GM12874 (cell line): ENCODE measurements around the gene SEMA6C.

ENCODE experiments used
- TF ChIP-seq, protein P1 (sequence below): IDR thresholded peaks from 2 replicates; pipeline ENCODE4 v1.5.1; 2011; ENCODE audit warnings: low read depth, mild to moderate bottlenecking, control low read depth, low read length, moderate library complexity; ENCODE audit not compliant: insufficient read depth

SEMA6C gene

GRCh38 chr1:151142411-151143056, 3.9 kb downstream of the SEMA6C start:
- TF ChIP-seq, protein P1, sequence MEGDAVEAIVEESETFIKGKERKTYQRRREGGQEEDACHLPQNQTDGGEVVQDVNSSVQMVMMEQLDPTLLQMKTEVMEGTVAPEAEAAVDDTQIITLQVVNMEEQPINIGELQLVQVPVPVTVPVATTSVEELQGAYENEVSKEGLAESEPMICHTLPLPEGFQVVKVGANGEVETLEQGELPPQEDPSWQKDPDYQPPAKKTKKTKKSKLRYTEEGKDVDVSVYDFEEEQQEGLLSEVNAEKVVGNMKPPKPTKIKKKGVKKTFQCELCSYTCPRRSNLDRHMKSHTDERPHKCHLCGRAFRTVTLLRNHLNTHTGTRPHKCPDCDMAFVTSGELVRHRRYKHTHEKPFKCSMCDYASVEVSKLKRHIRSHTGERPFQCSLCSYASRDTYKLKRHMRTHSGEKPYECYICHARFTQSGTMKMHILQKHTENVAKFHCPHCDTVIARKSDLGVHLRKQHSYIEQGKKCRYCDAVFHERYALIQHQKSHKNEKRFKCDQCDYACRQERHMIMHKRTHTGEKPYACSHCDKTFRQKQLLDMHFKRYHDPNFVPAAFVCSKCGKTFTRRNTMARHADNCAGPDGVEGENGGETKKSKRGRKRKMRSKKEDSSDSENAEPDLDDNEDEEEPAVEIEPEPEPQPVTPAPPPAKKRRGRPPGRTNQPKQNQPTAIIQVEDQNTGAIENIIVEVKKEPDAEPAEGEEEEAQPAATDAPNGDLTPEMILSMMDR, result no peak

DNA sequence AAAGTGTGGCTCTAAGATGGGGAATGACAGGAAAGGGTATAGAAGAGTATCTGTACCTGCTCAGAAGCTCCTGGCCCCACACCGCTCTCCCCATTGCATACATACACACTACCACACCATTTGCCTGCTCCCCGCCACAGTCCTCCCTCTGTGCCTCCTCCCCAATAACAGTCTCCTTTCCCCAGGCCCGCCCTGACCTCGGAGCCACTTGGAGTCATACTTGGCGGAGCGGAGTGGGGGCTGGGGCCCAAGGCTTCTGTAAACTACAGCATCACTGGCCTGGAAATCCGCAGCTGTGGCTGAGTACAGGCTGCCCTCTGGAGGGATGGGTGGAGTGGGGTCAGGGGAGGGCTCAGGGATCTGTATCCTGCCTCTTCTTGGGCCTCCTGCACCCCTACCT, 8.6 kb downstream of the SEMA6C start:
- TF ChIP-seq, protein P1, result no peak

GRCh38 chr1:151135433-151136385, 10.7 kb downstream of the SEMA6C start:
- TF ChIP-seq, protein P1, result no peak

- TF ChIP-seq, protein P1, result no peak
Measured at GRCh38 chr1:151134991-151135390, 11.4 kb downstream of the SEMA6C start.

DNA sequence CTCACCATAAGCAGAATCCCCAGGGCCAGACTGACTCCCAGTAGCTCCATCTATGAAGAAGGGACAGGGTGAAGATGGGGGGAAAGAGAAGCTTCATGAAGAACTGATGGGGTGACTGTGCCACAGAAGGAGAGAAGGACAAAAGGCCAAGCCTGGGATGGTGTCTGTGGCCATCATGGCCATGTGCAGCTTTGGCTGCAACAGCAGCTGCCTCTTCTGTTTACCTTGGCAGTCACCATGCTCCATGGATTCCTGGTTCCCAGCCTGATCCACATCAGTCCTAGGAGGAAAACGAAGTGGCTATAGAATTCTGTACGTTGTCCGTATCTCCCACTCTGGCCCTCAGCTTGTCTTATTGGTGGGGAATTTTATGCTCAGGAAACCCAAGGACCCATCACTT, 12.0 kb downstream of the SEMA6C start:
- TF ChIP-seq, protein P1, result no peak

DNA sequence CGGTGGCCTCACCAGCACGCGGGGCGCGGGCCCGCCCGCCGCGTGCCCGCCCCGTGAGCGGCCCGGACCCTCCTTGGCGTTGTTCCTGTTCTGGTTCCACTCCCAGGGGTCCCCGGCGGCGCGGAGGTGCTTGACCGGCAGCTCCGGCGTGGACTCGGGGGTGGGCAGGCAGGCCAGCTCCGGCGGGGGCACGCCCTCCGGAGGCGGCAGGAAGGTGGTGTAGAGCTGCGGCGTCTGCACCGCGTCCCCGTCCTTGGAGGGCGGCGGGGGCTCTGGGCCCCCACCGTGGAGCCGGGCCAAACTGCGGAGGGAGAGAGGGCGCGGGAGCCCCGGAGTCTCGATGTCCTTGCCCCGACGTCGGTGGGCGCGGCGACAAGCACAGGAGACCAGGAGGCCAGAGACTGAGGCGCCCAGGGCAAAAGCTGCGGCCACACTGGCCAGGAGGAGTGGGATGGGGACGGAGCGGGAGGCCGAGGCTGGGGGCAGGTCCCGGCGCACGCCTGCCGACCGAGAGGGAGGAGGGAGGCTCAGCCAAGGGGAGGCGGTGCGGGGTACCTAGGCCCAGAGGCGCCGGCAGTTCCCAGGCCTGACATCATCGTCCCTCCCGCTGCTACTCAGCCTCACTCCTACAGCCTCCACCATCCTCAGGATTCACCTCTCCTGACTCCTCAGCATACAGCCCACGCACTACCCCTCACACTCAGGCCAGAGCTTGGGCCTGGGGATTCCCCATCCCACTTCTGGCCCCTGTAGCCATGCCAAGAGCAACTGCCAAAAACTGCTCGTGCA, 13.2 kb downstream of the SEMA6C start:
- TF ChIP-seq, protein P1, result no peak
